PC-9 (cell line): ENCODE measurements around the gene MTMR10.

ENCODE experiments used
- CTCF ChIP-seq: fragments of 200-600 bp; sonication (generic); conservative IDR thresholded peaks from 2 replicates; pipeline ENCODE4 v1.6.1; 2017; ENCODE audit warnings: mixed run types, antibody characterized with exemption, mild to moderate bottlenecking, moderate library complexity
- EZH2 ChIP-seq: fragments of 200-600 bp; sonication (generic); IDR thresholded peaks from 2 replicates; pipeline ENCODE4 v1.8.0; 2017; ENCODE audit warnings: antibody characterized with exemption, low read depth

DNA sequence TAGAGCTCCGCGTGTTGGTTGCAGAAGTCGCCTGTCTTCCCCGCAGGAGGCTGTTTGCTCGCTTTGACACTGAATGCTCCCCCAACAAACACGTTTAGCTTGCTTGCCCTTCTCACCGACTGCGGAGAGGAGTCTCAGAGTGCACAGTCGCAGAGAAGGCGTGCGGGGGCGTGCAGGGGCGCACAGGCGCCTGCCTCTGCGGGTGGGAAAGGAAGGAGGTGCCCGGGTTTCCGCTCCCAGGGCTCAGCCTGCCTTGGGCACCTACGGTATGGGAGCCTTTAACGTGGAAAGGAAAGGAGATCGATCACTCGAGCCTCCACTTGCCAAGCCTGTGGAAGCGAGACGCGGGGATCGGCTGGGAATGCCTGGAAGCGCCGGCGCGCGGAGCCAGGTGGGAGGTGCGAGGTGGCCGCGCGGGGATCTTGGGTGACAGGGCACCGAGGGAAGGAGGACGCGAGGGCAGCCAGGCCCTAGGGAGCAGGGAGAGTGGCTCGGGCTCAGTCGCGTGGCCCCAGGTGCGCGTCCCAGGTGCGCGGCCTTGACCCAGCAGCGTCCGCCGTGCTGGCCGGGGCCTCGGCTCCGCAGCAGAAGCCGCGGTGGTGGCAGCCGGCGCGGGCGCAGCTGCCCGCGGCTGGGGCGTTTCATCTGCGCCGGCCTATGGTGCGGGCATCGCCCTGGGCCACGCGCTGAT is 87.8 kb downstream of the MTMR10 start, which contains the start of gene FAN1:
- TF ChIP-seq CTCF: no peak
- no peak for TF ChIP-seq EZH2
